AG04450 (cell line): ENCODE data around the gene SEMA5B. TPM values are rescaled to one million over a fixed set of nuclear protein-coding genes. Genes with fewer than 3 reads are reported as not detected.

Experiments used
- CTCF ChIA-PET: fragments of 300-600, 350-600 bp; formaldehyde crosslinking; extraction: SDS; loops from one replicate; lab custom pipeline; 2022; ENCODE audit warnings: antibody characterized with exemption, inconsistent platforms; lab: Charles Lee
- POLR2A ChIA-PET: fragments of 350-600 bp; formaldehyde crosslinking; extraction: SDS; loops from one replicate; lab custom pipeline; 2021; ENCODE audit warnings: antibody characterized with exemption, inconsistent platforms; lab: Yijun Ruan, JAX
- DNase-seq: peaks from one replicate; pipeline ENCODE4 v3.0.0-alpha.2; 2011; ENCODE audit warnings: low read depth, low spot score
- H3K27ac ChIP-seq: one replicate; pipeline ENCODE4 v1.5.1; 2012; ENCODE audit warnings: low read depth, low read length, control low read depth
- H3K27me3 ChIP-seq: one replicate; pipeline ENCODE4 v1.6.0; 2012; ENCODE audit warnings: low read length; ENCODE audit not compliant: control insufficient read depth, insufficient read depth
- H3K4me3 ChIP-seq: 2 replicates; pipeline ENCODE4 v1.5.1; 2011; ENCODE audit warnings: mild to moderate bottlenecking, low read depth, low read length, control low read depth
- H3K9me3 ChIP-seq: 2 replicates; pipeline ENCODE4 v1.5.1; 2012; ENCODE audit warnings: low read length; ENCODE audit not compliant: control insufficient read depth, insufficient read depth
- polyA plus RNA-seq: library from polyadenylated mRNA; depleted of rRNA; stranded (reverse); fragments of >200 nt; gene quantifications from 2 replicates; pipeline ENCODE4 v1.2.3, GENCODE V29; 2011
- TF ChIP-seq, protein P1 (sequence below): IDR thresholded peaks from 2 replicates; pipeline ENCODE4 v1.5.1; 2011; ENCODE audit warnings: low read depth, low read length, control low read depth, inconsistent platforms

SEMA5B gene
- polyA plus RNA-seq, 1 experiment = not detected

GRCh38 chr3:122908251-122908650, 119.3 kb downstream of the SEMA5B start:
- H3K9me3 ChIP-seq = no peaks in the 10 kb centered on the region; the same call in 1 of the 2 replicates
- ChIA-PET CTCF (no interaction called here), POLR2A (no interaction called here)
- peaks cover 27% of the 10 kb centered on the region for H3K27me3 ChIP-seq
- no peak overlapping the region for H3K27ac ChIP-seq
- DNase-seq = no peak
- H3K4me3 ChIP-seq = no peak overlapping the region
- TF ChIP-seq, protein P1, sequence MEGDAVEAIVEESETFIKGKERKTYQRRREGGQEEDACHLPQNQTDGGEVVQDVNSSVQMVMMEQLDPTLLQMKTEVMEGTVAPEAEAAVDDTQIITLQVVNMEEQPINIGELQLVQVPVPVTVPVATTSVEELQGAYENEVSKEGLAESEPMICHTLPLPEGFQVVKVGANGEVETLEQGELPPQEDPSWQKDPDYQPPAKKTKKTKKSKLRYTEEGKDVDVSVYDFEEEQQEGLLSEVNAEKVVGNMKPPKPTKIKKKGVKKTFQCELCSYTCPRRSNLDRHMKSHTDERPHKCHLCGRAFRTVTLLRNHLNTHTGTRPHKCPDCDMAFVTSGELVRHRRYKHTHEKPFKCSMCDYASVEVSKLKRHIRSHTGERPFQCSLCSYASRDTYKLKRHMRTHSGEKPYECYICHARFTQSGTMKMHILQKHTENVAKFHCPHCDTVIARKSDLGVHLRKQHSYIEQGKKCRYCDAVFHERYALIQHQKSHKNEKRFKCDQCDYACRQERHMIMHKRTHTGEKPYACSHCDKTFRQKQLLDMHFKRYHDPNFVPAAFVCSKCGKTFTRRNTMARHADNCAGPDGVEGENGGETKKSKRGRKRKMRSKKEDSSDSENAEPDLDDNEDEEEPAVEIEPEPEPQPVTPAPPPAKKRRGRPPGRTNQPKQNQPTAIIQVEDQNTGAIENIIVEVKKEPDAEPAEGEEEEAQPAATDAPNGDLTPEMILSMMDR = no peak

GRCh38 chr3:122907471-122907870, 120.1 kb downstream of the SEMA5B start:
- Histone ChIP-seq H3K9me3 (no peaks in the 10 kb centered on the region), H3K27ac (no peak overlapping the region), H3K4me3 (no peak overlapping the region), H3K27me3 (peaks cover 24% of the 10 kb centered on the region)
- ChIA-PET CTCF (interaction anchor here (0.5 to 0.6 kb wide), 2 partner anchors 36 to 287 kb away, joined by 3 read pairs; no protein-coding TSS in a partner anchor), POLR2A (no interaction called here)
- TF ChIP-seq, protein P1 = no peak
- no peak for DNase-seq

- Histone ChIP-seq H3K27me3 (peaks cover 13% of the 10 kb centered on the region), H3K4me3 (no peak overlapping the region), H3K9me3 (no peaks in the 10 kb centered on the region), H3K27ac (no peak overlapping the region)
- POLR2A ChIA-PET = interaction anchor here (0.7 kb wide), 1 partner anchor 55 kb away, joined by 4 read pairs; no protein-coding TSS in a partner anchor
- no peak for DNase-seq
- CTCF ChIA-PET = no interaction called here
- TF ChIP-seq, protein P1 = no peak
Observed at GRCh38 chr3:122903171-122903570, 124.4 kb downstream of the SEMA5B start.

DNA sequence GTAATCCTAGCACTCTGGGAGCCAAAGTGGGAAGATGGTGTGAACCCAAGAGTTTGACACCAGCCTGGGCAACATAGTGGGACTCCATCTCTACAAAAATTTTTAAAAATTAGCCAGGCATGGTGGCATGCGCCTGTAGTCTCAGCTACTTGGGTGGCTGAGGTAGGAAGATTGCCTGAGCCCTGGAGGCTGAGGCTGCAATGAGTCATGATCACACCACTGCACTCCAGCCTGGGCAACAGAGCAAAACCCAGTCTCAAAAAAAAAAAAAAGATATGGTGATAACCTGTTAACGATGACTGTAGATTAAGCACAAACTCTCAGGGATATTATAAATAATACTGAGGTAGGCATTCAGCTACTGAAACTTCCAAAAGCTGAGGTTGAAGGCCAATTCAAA, 125.2 kb downstream of the SEMA5B start:
- CTCF ChIA-PET = no interaction called here
- TF ChIP-seq, protein P1 = no peak
- POLR2A ChIA-PET = interaction anchor here (0.7 kb wide), 1 partner anchor 54 kb away, joined by 4 read pairs; no protein-coding TSS in a partner anchor

DNA sequence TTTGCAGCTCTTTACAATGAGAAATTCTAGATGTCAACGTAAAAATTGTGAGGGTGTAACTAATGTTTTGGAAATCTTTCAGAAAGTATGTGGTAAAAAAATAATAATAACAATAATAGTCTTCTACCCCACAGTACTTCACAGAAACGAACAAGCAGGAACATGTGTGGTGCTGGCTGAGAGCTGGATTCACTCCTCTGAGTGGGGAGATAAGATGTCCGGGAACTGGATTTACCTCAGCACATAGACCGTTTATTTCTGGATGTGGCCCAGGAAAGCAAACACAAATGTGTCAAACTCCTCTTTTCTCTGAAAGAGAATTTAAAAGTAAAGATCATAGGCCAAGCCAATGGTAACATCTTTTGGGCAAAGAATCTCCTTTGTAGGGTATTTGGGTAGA, 129.3 kb downstream of the SEMA5B start:
- DNase-seq = no peak
- POLR2A ChIA-PET = no interaction called here
- CTCF ChIA-PET = interaction anchor here (0.6 kb wide), 1 partner anchor 47 kb away, joined by 4 read pairs; no protein-coding TSS in a partner anchor
- H3K27me3 ChIP-seq = peaks cover 15% of the 10 kb centered on the region
- H3K27ac ChIP-seq = no peak overlapping the region
- TF ChIP-seq, protein P1 = no peak
- no peak overlapping the region for H3K4me3 ChIP-seq
- H3K9me3 ChIP-seq = no peaks in the 10 kb centered on the region

More for the DNA sequence above, 125.2 kb downstream of the SEMA5B start:
- no peak overlapping the region for H3K27ac ChIP-seq
- peaks cover 13% of the 10 kb centered on the region for H3K27me3 ChIP-seq
- no peak for DNase-seq
- no peaks in the 10 kb centered on the region for H3K9me3 ChIP-seq
- no peak overlapping the region for H3K4me3 ChIP-seq
